Right ventricle myocardium superior (tissue), 1 donor: ENCODE results near the gene P2RX5. TPM values are rescaled to one million over a fixed set of nuclear protein-coding genes. Genes with fewer than 3 reads are reported as not detected.
A peak's percentile ranks its signal among the peaks of the same experiment; 100 is the strongest.
"Not testable (repeated sequence)": the region's sequence is repeated elsewhere in the genome, so short reads cannot be mapped to it uniquely, and the experiment has no call there.

Experiments used
- ATAC-seq: fragments of 200-7000 bp; cut with Tn5 transposase; one replicate; pipeline ENCODE4 v1.9.1; 2020; ENCODE audit warnings: mild to moderate bottlenecking; ENCODE audit not compliant: poor library complexity
- DNase-seq: peaks from one replicate; pipeline ENCODE4 v3.0.0-alpha.2; 2020
- intact Hi-C: fragments of 100-400 bp; cut with DNase I; formaldehyde crosslinking; loops from one replicate; pipeline ENCODE4 v1.11.2; 2022
- total RNA-seq: library from RNA; stranded (reverse); fragmentation: NEBNext Ultra II Directional; extraction: Animal tissue kit (Norgen Biotek cat#: 25700); gene quantifications from one replicate; pipeline ENCODE4 v1.2.1, GENCODE V29; 2021
- donor health status: DM: no; HTN: yes; CAD: no; lungs with severe emphysema.

The P2RX5 gene
- total RNA-seq, 1 donor from 2014 or later = 13.0 TPM

DNA sequence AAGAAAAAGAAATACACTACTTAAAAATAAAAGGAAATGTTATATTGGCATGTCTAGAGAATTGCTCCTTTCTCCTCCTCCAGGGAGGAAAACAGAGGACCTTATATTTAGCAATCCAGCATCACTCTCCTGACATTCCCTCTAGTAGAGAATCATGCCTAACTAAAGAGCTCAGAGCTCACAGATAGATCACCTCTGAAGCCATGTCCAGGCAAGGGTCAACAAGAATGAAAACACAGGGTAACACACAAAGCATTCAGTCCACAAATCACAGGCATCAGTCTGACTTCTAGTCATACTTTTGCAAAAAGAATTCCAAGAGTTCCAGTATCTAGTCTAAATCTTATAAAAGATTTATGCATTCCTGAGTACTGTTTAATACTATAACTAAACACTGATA lies 23.3 kb upstream of the P2RX5 start:
- intact Hi-C loops = no loop called here
- ATAC-seq (no peak), DNase-seq (no peak)

DNA sequence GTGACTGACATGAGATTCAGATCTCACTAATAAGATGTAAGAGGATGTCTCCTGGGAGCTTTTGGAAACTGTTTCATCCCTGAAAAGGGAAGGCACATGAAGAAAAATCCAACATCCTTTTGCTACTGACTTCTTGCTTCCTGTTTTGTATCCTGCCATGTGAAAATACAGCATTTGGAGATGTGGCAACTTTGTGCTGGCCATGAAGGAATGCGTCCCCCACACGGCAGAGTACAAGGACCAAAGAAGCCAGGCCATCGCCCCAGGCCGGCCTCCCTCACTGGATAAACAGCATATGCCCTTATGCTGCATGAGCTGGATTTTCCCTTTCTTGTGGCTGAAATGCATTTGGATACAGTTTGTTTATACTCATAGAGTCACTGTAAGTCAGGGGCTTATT lies 22.2 kb upstream of the P2RX5 start:
- intact Hi-C loops = no loop called here
- ATAC-seq (no peak), DNase-seq (no peak)

DNA sequence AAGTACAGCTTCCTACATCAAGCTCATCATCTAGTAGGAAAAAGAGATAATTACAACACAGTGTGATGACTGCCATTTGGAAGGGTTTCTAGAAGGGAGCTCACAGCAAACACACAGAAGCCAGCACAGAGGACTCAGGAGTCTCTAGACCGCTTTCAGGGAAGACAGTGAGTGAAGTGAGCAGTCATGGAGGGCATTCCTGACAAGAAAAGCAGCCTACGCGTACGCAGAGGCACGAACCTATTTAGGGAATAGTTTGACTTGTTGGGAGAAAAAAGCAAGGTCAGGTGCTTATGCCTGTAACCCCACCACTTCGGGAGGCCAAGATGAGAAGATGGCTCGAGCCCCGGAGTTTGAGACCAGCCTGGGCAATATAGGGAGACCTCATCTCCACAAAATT lies 19.3 kb upstream of the P2RX5 start:
- no peak for DNase-seq
- intact Hi-C loops = no loop called here
- ATAC-seq = no peak

DNA sequence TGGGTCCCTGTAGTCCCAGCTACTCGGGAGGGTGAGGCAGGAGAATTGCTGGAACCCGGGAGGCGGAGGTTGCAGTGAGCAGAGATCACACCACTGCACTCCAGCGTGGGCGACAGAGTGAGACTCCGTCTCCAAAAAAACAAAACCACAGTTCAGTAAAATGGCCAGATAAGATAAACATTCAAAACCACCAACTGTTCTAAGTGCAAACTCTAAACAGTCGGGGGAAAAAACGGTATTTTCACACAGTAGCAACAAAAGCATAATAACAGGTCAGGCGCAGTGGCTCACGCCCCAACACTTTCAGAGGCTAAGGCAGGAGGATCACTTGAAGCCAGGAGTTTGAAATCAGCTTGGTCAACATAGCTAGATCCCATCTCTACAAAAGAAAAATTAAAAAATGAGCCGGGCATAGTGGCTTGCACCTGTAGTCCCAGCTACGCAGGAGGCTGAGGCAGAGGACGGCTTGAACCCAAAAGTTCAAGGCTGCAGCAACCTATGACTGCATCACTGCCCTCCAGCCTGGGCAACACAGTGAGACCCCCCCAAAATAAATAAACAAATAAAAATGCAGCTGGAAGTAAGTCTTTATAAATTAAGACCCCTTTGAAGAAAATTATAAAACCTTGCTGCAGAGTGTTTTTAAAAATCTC lies 17.0 kb upstream of the P2RX5 start:
- no peak for ATAC-seq

DNA sequence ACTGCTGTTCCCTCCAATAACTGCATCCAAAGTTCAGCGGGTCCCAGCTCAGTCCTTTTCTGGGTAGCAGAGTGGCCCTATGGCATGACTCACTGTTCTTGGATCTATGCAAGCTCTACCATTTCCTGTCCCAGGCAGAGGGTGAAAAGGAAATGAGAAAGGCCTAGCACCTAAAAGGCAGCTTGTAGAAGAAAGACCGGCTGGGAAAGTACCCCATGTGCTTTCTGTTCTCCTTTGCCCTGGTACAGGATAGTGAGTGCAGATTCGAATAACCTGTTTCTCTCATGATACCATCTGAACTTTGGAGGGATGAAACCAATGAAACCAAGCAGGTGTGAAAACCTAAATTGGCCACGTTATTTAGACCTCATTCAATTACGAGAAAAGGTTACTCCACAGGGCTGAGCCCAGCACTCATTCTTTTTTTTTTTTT lies 15.0 kb upstream of the P2RX5 start:
- ATAC-seq (peak; percentile 20), DNase-seq (no peak)
- intact Hi-C loops = no loop called here

More for the DNA sequence above, 17.0 kb upstream of the P2RX5 start:
- intact Hi-C loops = no loop called here
- DNase-seq = no peak

DNA sequence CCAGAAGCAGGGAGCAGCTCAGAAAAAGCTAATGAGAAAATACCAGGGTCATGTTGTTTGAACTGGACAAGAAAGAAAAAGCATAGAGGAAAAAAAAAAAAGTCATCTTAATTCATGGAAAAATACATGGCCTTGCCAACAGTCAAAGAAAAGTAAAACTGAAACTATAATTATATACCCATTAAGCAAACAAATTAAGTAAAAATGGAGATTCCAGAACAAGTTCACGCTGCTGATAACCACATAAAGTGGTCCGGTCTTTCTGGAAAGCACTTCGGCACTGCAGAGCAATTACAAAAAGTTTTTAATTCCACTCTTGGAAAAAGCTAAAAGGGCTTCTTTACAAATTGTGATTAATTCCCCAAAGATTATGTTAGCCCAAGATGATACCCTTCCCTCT lies 12.4 kb upstream of the P2RX5 start:
- no peak for ATAC-seq
- intact Hi-C loops = no loop called here
- no peak for DNase-seq

DNA sequence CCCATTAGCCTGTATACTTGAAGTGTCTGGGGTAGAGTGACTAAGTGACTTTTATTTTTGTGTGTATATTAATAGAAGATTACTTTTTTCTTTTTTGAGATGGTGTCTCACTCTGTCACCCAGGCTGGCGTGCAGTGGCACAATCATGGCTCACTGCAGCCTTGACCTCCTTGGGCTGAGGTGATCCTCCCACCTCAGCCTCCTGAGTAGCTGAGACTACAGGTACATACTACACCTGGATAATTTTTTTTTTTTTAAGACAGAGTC lies 9.7 kb upstream of the P2RX5 start:
- ATAC-seq, intact Hi-C loops: not testable (repeated sequence)

DNA sequence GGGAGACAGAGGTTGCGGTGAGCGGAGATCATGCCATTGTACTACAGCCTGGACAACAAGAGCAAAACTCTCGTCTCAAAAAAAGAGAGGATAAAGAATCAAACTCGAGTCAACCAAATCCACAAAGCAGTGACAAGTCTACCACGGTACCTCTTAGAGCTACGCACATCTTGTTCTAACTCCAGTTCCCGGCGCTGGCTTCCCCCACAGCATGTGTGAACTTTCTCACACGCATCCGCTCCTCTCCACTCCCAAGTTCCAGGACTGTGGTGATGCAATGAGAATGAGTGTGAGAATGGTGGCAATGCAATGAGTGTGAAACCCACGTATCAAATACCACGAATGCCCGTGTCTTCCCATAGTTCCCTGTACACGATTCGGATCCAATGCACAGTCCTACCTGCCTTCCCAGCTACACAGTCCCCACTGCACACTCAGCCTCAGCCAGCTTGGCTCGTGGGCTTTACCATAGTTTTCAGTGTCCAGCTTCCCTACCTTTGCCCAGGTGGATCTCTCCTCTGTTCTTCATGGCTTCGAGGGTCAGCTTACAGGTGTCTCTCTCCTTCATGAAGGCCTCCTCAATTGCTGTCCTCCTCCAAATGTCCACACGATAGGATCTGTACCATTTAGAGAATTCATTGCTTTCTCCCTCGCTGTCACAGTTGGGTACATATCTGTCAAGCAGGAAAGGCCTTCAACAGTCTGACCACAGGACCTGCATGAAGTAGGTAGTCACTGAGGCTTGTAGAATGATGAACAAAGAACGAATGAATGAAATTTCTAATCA lies 9.2 kb upstream of the P2RX5 start:
- ATAC-seq = no peak
- DNase-seq = no peak
- intact Hi-C loops = no loop called here

More for the DNA sequence above, 9.7 kb upstream of the P2RX5 start:
- not testable (repeated sequence) for DNase-seq

DNA sequence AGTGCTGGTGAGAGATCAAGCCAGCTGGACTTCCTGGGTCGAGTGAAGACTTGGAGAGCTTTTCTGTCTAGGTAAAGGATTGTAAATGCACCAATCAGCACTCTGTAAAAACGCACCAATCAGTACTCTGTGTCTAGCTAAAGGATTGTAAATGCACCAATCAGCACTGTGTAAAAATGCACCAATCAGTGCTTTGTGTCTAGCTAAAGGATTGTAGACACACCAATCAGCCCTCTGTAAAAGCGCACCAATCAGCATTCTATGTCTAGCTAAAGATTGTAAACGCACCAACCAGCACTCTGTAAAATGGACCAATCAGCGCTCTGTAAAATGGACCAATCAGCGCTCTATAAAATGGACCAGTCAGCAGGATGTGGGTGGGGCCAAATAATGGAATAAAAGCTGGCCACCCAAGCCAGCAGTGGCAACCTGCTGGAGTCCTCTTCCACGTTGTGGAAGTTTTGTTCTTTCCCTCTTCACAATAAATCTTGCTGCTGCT lies 6.1 kb upstream of the P2RX5 start:
- intact Hi-C loops, ATAC-seq, DNase-seq: not testable (repeated sequence)

DNA sequence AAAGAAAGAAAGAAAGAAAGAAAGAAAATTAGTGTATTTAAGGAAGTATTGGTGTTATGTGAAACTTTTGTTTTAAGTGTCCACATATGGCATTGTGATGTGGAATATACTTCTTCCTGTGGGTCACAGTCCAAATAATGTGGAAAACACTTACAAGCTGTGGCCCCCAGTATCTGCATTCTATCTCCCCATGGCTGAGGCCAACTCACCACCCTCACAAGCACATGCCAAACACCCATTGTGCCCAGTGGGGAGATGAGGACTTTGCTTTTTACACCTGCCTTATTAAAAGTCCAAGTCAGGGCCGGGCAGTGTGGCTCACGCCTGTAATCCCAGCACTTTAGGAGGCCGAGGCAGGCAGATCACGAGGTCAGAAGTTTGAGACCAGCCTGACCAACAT lies 4.0 kb upstream of the P2RX5 start:
- ATAC-seq (no peak), DNase-seq (no peak)
- intact Hi-C loops = no loop called here

DNA sequence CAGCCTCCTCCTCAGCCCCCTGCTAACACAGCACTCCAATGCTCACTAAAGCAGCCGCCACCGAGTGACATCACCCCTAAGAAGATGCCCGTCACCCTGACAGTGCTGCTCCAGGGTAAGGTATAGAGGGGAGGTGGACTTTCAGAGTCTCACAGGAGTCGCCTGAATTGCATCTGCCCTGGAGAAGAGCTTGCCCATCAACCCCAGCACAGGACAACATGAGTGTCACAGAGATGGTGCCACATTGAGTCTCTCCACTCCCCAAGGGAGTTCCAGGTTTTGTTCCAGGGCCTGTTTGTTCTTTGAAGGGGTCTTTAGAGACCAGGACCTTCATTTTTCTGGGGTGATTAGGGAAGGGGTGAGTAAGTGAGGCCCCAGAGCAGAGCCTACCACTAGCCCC lies 2.2 kb upstream of the P2RX5 start:
- no peak for DNase-seq
- no peak for ATAC-seq
- intact Hi-C loops = no loop called here

DNA sequence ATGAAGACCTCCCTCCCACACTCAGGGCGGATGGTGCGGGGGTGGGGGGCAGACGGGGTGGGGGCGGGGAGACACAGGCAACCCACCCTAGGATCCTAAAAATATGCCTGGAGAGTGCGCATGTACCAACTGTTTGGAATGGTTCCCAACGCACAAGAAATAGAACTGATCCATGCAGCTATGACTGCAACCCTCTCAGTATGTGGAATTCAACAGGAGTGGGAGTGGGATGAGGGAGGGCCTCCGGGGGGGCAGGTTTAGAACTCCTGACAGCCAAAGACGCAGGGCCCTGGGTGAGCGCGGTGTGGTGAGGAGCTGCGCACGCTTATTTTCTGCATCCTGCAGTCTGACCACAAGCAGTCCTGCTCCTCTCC lies 1.1 kb upstream of the P2RX5 start:
- intact Hi-C loops = no loop called here
- DNase-seq (no peak), ATAC-seq (peak; percentile 37)

DNA sequence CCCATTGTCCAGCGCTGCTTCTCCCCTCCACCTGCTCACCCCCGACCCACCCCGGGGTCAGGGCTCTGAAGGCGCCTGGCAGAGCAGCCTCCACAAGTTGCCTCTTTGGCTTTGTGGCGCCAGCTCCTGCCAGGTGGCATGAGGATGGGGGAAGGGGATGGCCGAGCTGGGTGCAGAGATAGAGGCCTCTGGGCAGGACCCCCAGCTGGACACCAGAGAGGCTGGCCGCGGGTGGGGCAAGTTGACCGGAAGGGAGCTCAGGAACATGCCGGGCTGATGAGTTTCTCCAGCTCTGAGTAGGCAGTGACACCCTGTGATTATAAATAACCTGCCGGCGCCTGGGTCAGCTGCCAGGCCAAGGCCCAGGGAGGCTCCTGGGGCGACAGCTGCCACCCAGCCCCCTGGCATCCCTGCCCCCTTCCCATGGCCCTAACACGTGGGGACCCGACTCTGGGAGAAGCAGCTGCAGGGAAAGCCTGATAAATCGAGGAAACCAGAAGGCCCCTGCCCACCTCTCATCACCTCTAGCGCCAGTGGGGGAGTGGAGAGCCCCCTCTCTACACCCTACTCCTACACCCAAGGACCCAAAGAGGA lies 729 bp downstream of the P2RX5 start:
- intact Hi-C loops = no loop called here
- DNase-seq = peak; percentile 61
- peak; percentile 90 for ATAC-seq

DNA sequence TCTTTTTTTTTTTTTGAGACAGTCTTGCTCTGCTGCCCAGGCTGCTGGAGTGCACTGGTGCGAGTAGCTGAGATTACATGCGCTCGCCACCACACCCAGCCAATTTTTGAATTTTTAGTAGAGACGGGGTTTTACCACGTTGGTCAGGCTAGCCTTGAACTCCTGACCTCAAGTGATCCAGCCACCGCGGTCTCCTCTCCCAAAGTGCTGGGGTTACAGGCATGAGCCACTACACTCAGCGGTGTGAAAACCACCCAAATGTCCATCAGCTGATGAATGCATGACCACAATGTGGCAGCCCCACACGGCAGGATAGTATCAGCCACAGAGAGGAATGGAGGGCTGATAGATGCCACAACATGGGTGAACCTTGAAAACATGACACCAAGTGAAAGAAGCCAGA lies 2.1 kb downstream of the P2RX5 start:
- DNase-seq = no peak

DNA sequence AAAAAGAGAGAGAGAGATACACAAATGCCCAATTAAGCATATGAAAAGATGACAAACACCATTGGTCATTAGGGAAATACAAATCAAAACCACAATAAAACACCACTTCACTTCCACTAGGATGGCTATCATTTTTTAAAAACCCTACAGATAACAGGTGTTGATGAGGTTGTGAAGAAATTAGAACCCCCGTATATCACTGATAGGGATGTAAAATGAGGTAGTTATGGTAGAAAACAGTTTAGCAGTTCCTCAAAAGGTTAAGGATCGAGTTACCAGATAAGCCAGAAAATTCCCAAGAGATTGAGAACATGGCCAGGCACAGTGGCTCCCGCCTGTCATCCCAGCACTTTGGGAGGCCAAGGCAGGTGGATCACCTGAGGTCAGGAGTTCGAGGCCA lies 2.8 kb downstream of the P2RX5 start:
- ATAC-seq = no peak
- intact Hi-C loops = no loop called here
- DNase-seq = no peak

More for the DNA sequence above, 2.1 kb downstream of the P2RX5 start:
- intact Hi-C loops = no loop called here
- ATAC-seq = no peak

DNA sequence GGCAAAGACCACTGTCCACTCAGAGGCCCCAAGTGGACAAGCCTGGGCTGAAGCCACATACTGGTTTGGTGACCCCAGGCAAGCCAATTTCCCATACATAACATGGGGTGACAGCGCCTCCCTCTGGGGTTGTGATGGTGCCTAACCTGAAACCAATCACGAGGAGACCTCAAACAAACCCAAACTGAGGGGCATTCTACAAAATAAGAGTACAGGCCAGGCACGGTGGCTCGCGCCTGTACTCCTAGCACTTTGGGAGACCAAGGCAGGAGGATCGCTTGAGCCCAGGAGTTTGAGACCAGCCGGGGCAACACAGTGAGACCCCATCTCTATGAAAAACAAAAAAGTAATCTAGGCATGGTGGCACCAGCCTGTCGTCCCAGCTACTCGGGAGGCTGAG lies 3.6 kb downstream of the P2RX5 start:
- DNase-seq (no peak), ATAC-seq (no peak)
- intact Hi-C loops = no loop called here

DNA sequence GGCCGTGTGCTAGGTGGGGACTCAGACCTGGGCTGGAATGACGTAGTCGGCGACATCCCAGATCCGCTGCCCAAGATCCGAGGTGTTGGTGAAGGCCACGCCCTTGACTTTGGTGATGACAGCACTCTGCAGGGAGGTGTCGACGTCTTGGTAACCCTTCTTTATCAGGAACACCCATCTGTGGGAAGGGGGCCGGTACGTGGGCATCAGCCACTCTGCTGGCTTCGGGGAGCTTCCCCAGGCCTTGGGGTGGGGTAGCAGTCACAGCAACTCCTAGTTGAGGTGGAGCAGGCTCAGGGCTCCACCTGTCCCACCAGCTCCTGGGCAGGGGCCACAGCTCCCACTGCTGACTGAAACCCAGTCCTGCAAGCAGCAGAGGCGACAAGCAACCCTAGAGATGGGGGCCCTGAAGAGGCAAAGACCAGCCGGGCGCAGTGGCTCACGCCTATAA lies 4.3 kb downstream of the P2RX5 start:
- intact Hi-C loops = no loop called here
- no peak for DNase-seq
- no peak for ATAC-seq

DNA sequence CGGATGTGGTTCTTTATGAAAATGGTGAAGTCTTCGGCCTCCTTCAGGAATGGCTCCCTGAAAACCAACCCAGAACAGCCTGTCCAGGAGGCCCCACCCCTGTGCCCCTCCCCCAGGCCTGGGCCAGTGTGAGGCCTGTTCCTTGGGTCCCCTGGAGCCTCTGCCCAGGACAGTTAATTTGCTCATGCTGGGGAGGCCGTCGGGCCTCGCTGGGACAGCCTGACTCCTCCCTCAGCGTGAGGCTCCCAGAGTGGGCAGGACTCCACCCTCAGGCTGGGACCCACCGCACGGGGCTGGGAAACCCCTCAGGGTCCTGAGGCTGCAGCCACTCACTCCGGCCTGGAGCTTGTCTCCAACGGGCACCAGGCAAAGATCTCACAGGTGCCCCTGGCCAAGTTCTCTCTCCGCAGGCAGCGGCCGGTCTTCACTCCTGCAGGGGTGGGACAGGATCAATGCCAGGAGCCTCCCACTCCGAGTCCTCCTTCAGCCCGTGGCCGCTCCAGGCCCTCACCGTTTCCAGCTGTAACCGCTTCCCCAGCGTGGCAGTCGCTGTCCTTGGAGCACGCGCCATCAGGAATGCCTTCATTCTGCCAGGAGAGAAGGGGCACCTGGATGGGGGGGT lies 5.8 kb downstream of the P2RX5 start:
- intact Hi-C loops = no loop called here
- no peak for DNase-seq
- no peak for ATAC-seq

DNA sequence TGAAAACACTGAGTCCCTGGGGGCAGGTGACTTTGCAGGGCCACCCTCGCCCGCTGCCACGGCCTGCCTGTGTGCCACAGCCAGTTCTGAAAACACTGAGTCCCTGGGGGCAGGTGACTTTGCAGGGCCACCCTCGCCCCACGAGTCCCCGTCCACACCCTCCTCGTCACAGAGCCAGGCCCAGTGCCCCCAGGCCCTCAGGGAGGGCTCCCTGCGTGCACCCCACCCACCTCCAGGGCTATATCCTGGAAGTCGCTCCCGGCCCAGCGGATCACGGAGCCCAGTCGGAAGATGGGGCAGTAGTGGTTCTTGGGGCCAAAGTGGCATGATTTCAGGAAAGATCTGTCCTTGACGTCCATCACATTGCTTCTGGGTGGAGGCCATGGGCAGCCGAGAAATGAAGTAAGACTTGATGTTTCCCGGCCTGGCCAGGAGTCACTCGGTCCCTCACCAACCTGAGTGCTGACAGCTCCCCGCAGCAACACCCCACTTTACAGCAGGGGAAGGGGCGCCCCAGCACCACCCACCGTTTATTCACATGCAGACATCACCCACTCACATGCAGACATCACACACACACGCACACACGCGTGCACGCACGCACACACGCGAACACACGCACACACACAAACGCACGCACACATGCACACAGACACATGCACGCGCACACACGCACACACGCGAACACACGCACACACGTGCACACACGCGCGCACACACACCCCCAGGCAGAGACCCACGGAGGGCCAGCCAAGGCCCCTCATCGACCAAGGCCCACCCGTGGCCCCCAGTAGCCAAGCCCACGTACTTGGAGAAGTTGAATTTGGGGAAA lies 6.5 kb downstream of the P2RX5 start:
- ATAC-seq (peak; percentile 10), DNase-seq (no peak)
- intact Hi-C loops = no loop called here
